Measurements from ENCODE around the gene FAM118A. TPM values are rescaled to one million over a fixed set of nuclear protein-coding genes. Genes with fewer than 3 reads are reported as not detected.
A peak's percentile ranks its signal among the peaks of the same experiment; 100 is the strongest.

FAM118A gene
- total RNA-seq, 1 donor from 2014 or later = 121 TPM

DNA sequence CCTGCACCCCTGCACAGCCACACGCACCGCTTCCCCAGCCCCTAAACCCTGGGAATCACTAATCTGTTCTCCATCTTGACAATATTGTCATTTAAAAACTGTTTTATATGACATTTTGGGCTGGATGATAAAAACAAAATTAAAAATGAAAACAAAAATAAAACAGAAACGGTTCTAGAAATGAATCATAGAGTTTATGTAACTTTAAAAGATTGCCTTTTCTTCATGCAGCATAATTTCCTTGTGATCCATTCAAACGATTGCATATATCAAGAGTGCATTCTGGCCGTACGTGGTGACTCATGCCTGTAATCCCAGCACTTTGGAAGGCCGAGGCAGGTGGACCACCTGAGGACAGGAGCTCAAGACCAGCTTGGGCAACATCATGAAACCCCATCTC lies 6.6 kb upstream of the FAM118A start:
- Mint-ChIP-seq H3K4me1 (ENCODE audit: unreplicated experiment) (peaks cover 5% of the 10 kb centered on the region), H3K9me3 (no peaks in the 10 kb centered on the region), H3K27ac (no peak overlapping the region), H3K27me3 (no peaks in the 10 kb centered on the region), H3K4me3 (no peak overlapping the region), H3K36me3 (no peaks in the 10 kb centered on the region)
- TF ChIP-seq, protein P1, sequence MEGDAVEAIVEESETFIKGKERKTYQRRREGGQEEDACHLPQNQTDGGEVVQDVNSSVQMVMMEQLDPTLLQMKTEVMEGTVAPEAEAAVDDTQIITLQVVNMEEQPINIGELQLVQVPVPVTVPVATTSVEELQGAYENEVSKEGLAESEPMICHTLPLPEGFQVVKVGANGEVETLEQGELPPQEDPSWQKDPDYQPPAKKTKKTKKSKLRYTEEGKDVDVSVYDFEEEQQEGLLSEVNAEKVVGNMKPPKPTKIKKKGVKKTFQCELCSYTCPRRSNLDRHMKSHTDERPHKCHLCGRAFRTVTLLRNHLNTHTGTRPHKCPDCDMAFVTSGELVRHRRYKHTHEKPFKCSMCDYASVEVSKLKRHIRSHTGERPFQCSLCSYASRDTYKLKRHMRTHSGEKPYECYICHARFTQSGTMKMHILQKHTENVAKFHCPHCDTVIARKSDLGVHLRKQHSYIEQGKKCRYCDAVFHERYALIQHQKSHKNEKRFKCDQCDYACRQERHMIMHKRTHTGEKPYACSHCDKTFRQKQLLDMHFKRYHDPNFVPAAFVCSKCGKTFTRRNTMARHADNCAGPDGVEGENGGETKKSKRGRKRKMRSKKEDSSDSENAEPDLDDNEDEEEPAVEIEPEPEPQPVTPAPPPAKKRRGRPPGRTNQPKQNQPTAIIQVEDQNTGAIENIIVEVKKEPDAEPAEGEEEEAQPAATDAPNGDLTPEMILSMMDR (conservative IDR thresholded peaks at IDR 0.05) = no peak
- DNase-seq (ENCODE audit: extremely low spot score, unreplicated experiment) = no peak

DNA sequence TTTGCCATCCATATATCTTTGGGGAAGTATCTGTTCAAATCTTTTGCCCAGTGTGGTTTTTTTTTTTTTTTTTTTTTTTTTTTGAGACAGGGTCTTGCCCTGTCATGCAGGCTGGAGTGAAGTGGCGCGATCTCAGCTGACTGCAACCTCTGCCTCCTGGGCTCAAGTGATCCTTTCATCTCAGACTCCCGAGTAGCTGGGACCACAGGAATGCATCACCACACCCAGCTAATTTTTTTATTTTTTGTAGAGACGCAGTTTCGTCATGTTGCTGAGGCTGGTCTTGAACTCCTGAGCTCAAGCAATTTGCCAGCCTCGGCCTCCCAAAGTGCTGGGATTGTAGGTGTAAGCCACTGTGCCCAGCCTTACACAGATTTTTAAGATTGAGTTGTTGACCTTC lies 4.8 kb upstream of the FAM118A start:
- TF ChIP-seq, protein P1 (conservative IDR thresholded peaks at IDR 0.05) = no peak
- Mint-ChIP-seq H3K9me3 (no peaks in the 10 kb centered on the region), H3K27me3 (no peaks in the 10 kb centered on the region), H3K27ac (no peak overlapping the region), H3K4me3 (no peak overlapping the region), H3K4me1 (ENCODE audit: unreplicated experiment) (peaks cover 15% of the 10 kb centered on the region), H3K36me3 (no peaks in the 10 kb centered on the region)
- DNase-seq (ENCODE audit: extremely low spot score, unreplicated experiment) = no peak

DNA sequence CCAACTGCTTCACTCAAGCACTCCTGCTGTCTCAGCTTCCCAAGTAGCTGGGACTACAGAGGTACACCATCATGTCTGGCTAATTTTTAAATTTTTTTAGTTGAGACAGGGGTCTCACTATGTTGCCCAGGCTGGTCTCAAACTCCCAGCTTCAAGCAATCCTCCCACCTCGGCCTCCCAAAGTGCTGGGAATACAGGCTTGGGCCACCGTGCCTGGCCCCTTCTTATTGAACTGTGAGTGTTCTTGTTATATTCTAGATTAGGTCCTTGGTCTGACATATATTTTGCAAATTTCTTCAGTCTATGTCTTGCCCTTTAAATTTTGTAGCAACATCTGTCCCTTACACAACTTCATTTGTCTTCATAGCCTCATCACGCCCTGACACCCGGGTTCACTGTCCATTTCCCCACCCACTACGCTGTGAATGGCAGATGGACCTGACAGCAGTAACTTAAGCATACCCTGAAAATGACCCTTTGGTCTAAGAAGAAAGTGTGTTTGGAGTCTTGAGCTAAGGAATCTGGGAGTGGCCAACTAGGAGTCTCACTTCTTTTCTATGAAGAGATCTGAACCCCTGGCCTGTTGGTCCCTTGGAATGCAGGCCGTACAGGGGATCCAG lies 4.2 kb upstream of the FAM118A start:
- Mint-ChIP-seq H3K27me3 (no peaks in the 10 kb centered on the region), H3K4me1 (ENCODE audit: unreplicated experiment) (peaks cover 16% of the 10 kb centered on the region), H3K9me3 (no peaks in the 10 kb centered on the region), H3K36me3 (no peaks in the 10 kb centered on the region), H3K4me3 (no peak overlapping the region), H3K27ac (peak overlapping the region; percentile 25)
- TF ChIP-seq, protein P1 (conservative IDR thresholded peaks at IDR 0.05) = no peak
- DNase-seq (ENCODE audit: extremely low spot score, unreplicated experiment) = no peak

GRCh38 chr22:45306139-45306538 lies 3.6 kb upstream of the FAM118A start:
- peak overlapping the region; percentile 25 for H3K27ac Mint-ChIP-seq

DNA sequence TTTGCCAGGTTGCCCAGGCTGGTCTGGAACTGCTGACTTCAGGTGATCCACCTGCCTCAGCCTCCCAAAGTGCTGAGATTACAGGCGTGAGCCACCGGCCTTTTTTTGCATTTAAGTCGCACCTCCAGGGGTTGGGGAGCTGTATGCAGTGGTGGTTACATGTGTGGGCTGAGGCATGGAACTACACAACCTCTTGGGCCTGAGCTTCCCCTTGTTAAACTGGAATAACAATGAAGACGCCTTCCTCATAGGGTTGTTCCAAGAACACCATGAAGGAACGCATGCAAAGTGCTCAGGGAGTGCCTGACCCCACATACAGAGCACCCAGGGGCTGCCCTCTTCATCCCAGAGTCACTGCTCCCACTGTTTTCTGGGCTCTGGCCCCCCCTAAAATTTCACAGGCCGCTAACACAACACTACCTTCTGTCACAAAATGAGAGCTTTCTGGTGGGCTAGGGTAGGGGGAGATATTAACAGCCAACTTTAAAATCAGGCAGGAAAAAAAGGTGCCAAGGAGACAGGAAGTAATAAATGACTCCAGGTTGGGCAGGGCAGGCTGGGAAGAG lies 1.3 kb upstream of the FAM118A start:
- H3K36me3 Mint-ChIP-seq = peaks cover 15% of the 10 kb centered on the region
- H3K27me3 Mint-ChIP-seq = peaks cover 3% of the 10 kb centered on the region
- peak overlapping the region; percentile 94 for H3K27ac Mint-ChIP-seq

More at GRCh38 chr22:45306139-45306538, 3.6 kb upstream of the FAM118A start:
- Mint-ChIP-seq H3K4me1 (ENCODE audit: unreplicated experiment) (peaks cover 21% of the 10 kb centered on the region), H3K36me3 (peaks cover 5% of the 10 kb centered on the region), H3K9me3 (no peaks in the 10 kb centered on the region), H3K4me3 (no peak overlapping the region), H3K27me3 (peaks cover 3% of the 10 kb centered on the region)
- no peak for DNase-seq (ENCODE audit: extremely low spot score, unreplicated experiment)
- TF ChIP-seq, protein P1 (conservative IDR thresholded peaks at IDR 0.05) = no peak

More for the DNA sequence above, 1.3 kb upstream of the FAM118A start:
- DNase-seq (ENCODE audit: extremely low spot score, unreplicated experiment) = no peak
- peaks cover 23% of the 10 kb centered on the region for H3K4me1 Mint-ChIP-seq (ENCODE audit: unreplicated experiment)
- peak overlapping the region; percentile 90 for H3K4me3 Mint-ChIP-seq
- TF ChIP-seq, protein P1 (conservative IDR thresholded peaks at IDR 0.05) = no peak
- no peaks in the 10 kb centered on the region for H3K9me3 Mint-ChIP-seq
